GM12873 (cell line): ENCODE measurements around the gene RCE1.

Experiments used
- CTCF ChIP-seq: IDR thresholded peaks from 2 replicates; pipeline ENCODE4 v1.5.1; 2012; ENCODE audit warnings: low read depth, mild to moderate bottlenecking, moderate library complexity, low read length, control low read depth; ENCODE audit not compliant: insufficient read depth; ENCODE audit errors: missing control alignments

RCE1 gene

DNA sequence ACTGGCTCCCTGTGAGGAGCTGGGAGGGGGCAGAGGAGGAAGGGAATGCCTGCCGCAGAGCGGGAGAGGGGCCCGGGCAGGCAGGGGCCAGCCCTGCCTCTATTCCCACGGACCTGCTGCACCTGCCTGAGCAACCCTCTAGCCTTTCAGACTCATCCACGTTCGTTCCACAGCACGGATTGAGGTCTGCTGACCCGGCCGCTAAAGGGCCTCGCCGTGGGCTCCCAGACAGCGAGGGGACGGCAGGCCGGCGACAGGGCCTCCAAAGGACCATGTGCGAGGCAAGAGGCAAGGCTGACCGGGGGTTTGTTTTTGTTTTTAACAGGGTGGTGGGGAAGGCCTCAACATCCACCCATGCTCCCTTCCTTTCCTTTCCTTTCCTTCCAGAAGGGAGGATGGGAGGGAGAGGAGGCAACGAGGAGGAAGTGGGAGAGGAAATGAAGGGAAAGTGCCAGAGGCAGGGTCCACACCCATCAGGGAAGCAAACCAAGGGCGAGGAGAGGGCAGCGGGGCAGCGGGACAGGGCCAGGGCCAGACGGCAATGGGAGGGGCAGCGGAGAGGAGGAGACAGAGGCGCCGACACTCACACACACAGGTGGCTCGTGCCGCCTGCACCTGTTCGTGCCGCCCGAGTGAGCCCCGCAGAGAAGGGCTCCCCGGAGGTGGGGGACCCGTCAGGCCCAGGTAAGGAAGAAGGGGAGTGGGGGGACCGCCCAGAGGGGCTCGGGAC lies 21.1 kb downstream of the RCE1 start:
- TF ChIP-seq CTCF: no peak

DNA sequence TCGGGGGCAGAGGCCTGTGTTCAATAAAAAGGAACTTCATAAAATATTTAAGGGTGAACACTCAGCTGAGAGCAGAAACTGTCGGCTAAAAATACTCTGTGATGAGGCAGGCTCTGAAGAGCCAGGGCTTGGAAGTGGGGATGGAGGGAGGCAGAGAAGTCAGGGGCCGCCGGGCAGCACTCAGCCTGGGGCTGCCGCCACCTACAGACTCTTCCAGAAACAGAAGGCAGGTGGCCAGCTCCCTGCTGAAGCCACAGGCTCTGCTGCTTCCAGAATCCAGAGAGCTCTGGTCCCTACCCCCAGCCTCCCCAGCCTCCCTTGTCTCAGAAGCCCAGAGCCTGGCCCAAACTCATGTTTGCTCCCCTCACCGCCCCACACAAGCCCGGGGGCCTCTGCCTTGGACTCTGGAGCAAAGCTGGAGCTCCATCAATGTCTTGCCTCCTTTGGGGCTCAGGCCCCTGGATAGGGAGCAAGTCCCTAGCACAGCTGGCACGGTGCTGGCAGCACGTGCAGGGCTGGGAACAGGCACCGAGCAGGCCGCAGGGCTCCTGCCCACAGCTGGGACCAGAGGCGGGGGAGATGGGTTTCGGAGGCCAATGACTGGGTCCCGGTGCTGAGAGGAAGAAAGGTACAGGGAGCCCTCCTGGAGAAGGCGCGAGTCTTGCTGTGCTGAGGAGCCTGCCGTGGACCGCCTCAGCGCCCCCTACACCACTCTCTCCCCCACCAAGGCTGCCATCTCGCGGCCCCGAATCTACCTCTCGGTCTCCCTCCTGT lies 21.9 kb downstream of the RCE1 start:
- TF ChIP-seq CTCF: no peak

- no peak for TF ChIP-seq CTCF
Observed at GRCh38 chr11:66866007-66866406, 22.8 kb downstream of the RCE1 start.

DNA sequence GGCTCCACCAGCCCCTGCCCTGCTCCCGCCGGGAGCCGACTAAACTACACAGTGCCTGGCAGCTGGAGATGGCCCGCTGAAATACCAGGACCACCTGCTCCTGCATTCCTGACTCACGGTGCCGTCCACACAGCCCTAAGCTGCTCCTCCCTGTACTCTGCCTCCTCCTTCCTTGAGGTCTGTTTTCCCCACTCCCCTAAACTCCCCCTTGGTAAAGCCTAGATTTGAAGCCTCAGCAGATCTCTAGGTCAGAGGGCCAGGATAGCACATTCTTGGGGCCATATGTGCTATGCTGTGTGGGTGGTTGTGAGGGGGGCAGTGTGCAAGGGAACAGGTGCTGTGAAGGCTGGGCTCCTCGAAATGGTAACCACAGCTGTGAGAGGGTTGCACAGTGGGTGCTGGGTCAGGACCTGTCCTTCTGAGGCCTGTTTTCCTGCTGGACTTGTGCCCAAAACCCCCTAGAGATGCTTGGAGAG lies 23.3 kb downstream of the RCE1 start:
- TF ChIP-seq CTCF: no peak

- peak; percentile 12 for TF ChIP-seq CTCF
Observed at GRCh38 chr11:66867425-66868040, 24.3 kb downstream of the RCE1 start.

DNA sequence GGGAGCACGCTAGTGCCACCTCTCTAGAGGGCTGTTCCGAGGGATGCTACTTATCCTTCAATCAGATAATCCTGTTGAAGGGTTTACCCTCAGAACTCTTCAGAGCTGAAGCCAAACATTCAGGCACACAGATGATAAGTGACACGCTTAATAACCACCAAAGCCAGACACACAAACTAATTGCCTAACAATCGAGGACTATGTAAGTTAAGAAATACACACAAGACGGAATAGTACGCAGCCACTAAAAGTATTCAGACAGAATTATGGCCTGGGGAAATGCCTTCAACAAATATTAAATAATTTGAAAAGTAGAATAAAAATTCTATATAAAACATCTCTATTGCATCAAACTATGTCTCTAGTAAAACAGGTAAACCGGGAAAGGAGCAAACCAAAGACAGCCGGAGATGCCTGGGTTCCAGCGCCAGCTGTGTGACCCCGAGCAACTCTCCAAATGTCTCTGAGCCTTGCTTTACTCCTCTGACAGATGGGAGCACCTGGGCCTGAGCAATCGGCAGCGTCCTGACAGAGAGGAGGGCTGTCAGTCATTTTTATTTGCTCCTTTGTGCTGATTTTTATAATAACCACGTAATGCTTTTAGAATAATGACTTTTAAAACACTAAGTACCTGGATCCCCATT lies 25.0 kb downstream of the RCE1 start:
- TF ChIP-seq CTCF: no peak
